GM18498 (cell line): Measurements from ENCODE around the gene ODAD3.
"Not testable (repeated sequence)": the region's sequence is repeated elsewhere in the genome, so short reads cannot be mapped to it uniquely, and the experiment has no call there.

Experiments used
- ATAC-seq: cut with Tn5 transposase; IDR thresholded peaks from one replicate; pipeline ENCODE4 v1.9.1; 2021; ENCODE audit warnings: mild to moderate bottlenecking, moderate library complexity; ENCODE audit not compliant: unreplicated experiment

Gene ODAD3

DNA sequence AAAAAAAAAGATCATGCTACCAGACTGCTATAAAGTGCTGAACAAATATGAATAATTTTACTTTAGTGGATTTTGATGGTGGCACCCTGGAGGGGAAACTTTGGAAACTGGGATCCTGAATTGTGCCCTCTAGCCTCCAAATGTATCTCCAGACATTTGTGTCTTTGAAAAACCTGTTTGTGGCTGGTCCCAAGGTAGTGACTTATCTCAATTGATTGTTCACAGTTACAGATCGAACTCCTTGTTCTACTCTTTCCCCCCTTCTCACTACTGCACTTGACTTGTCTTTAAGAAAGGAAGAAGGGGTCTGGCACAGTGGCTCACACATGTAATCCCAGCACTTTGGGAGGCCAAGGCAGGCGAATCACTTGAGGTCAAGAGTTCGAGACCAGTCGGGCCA is 26.3 kb downstream of the ODAD3 start:
- no peak for ATAC-seq

- not testable (repeated sequence) for ATAC-seq
These were observed 28.2 kb downstream of the ODAD3 start for GRCh38 chr19:11406703-11407236.

- no peak for ATAC-seq
These were observed 28.9 kb downstream of the ODAD3 start for GRCh38 chr19:11405846-11406643.

DNA sequence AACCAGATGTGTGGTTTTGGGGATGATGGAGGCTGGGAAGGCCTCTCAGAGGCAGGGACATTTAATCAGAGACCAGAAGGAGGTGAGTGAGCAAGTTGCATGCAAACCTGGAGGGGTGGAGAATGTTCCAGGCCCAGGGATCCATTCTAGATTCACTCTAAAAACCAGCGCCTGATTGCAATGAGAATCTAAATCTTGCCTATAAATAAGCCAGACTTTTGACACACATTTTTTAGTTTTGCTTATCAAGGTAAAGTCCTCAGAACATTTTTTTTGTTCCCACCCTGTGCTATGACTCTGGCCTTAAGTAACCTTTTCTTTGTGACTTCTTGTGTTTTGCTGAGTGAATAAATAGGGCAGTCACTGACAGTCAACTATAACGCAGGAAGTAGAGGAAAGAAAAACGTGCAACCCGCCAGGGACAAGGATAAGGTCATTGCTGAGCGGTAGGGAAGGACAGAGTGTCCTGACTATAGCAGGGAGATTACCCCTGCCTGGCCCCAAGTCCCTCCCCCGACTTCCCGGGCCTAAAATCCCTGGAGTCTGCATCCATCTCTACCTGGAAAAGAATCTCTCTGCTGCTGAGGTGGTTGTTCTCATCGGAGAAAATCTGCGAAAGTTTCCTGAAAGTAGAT is 30.2 kb downstream of the ODAD3 start:
- no peak for ATAC-seq

GRCh38 chr19:11401808-11402543 is 32.9 kb downstream of the ODAD3 start:
- no peak for ATAC-seq

DNA sequence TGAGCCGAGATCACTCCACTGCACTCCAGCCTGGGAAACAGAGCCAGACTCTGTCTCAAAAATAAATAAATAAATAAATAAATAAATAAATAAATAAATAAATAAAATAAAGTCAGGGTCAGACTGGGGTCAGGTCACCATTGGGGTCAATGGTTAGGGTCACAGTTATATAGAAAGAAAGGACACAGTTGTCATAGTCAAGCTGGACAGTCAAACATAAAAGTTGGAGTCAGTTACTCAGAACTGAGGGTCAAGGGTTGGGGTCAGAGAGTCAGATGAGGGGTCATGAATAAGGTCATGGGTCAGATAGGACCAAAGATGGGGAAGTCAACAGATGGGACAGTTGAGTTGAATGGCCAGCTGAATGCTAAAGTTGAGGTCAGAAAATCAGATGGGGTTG is 34.1 kb downstream of the ODAD3 start:
- no peak for ATAC-seq

DNA sequence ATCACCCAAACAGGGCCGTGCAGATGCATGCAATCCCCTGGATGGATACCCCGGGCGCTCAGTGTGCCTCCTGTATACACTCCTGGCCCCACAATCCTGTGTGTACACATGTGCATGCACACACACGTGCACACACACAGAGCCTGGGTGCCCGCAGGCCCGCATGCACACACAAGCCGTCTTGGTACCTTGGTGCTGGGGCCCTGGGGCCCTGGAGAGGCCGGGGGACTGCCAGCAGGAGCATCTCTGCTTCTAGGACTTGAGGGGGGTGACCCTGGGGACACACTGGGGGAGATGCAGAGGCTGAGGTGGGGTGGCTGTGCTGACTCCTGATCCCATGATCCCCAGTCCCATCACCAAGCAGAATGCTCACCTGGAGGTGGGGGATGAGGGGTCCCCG is 35.3 kb downstream of the ODAD3 start:
- ATAC-seq: no peak

DNA sequence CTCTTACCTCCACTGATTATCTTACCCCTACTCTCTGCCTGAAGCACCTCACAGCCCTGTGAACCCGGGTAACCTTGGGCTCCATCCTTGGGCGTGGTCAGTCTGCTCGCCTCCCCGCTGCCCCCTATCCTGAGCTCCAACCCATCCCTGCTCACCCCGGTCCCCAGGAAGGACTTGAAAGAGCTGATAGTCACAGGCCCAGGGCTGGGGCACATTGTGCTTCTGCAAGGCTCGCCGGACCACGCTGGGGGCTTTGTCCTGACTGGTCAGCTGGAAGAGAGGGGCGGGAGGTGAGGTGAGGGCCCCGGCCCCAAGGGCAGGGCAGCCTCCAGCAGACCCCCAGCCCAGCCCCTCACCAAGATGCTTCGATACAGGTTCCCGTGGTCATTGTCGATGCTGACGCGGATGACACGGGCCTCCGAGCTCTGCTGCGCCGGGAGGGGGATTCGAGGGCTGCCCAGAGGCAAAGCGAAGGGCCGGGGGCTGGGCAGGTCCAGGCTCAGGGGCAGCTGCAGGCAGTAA is 37.8 kb downstream of the ODAD3 start:
- ATAC-seq: no peak

DNA sequence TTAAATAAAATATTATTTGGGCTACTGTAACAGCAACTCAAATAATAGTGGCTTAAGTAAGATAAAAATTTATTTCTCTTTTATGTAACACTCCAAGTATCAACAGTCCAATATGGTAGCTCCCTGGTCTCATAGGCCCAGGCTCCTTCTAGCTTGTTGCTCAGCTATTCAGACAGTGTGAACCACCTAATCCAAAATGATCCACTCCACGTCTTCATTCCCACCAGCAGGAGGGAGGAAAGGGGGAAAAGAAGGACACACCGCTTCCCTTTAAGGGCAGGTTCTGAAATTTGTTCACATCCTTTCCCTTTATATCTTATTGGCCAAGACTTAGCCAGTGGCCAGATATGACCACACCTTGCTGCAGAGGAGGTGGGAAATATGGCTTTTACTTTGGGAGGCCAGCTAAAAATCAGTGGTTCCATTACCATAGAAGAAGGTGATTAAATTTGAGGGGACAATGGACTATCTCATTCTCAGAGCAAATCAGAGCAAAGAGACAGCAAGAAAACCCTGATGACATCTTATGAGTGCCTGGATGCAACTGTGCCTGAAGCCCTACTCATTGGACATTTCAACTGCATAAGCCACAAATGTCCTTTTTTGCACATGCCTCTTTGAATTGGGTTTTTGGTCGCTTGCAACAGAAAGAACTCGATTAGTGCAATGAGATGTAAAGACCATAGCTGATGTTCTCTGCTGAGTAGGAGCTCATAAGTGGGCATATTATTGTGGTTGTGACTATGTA is 43.8 kb downstream of the ODAD3 start:
- ATAC-seq: no peak

DNA sequence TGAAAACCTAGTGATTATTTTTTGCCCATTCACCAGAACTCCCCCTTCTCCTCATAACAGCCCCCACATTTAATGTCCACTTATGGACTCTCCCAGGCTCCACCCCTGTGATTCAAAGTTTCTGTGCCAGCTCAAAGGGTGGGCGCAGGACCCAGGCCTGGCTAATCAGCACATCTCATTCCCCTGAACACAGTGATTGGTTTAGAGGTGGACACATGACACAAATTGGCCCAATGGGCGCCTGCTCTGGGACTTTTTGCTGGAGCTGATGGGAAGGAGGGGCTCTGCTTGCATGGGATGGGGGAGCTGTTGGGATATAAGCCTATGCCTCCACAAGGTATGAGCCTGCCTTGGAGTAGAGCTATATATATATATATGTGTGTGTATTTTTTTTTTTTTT is 44.6 kb downstream of the ODAD3 start:
- no peak for ATAC-seq

- no peak for ATAC-seq
These were observed 47.5 kb downstream of the ODAD3 start for GRCh38 chr19:11387162-11388034.

DNA sequence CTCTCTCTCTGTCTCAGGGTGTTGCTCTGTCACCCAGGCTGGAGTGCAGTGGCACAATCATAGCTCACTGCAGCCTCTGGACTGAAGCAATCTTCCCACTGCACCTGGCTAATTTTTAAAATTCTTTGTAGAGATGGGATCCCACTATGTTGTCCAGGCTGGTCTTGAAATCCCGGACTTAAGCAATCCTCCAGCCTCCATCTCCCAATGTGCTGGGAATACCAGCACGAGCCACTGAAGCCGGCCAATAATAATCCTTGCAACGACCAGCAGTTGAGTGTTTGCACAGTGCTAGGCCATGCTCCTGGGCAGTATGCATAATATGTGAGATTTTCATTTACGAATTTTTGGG is 50.2 kb downstream of the ODAD3 start:
- ATAC-seq: no peak

- ATAC-seq: no peak
These were observed 51.2 kb downstream of the ODAD3 start for GRCh38 chr19:11383706-11384048.

DNA sequence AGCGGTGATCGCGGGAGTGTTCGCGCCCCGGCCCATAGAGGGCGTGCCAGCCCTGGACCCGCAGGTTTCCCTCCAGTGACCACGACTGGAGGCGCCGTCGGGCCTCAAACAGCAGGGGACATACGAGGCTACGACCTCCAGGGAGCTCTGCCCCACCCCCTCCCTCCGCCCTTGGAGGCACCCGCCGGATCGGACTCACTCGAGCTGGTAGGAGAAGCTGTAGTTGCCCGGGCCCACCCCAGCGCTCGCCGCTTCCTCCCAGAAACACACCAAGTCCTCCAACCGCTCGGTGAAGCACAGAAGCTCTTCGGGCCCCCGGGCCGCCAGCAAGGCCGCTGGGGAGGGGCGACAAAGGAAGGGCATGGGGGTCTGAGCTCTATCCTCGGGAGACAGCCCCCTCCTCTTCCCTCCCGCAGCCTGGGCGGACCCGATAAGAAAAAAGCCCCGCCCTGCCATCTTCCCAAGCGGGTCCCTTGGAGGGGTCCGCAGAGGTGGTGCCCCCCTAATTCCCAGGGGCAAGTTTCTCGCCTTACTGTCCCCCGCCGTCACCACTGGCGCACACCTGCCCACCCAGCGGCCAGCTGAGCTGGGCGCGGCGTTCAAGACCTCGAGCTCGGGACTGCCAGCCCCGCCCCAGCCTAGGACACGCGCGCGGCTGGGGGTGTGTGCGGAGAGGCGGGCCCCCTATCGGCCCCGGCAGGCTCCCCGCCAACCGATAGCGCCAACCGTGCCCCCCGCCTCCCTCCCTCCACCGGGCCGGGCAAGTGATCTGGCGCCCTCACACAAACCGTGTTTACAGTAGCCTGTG is 51.8 kb downstream of the ODAD3 start:
- no peak for ATAC-seq

DNA sequence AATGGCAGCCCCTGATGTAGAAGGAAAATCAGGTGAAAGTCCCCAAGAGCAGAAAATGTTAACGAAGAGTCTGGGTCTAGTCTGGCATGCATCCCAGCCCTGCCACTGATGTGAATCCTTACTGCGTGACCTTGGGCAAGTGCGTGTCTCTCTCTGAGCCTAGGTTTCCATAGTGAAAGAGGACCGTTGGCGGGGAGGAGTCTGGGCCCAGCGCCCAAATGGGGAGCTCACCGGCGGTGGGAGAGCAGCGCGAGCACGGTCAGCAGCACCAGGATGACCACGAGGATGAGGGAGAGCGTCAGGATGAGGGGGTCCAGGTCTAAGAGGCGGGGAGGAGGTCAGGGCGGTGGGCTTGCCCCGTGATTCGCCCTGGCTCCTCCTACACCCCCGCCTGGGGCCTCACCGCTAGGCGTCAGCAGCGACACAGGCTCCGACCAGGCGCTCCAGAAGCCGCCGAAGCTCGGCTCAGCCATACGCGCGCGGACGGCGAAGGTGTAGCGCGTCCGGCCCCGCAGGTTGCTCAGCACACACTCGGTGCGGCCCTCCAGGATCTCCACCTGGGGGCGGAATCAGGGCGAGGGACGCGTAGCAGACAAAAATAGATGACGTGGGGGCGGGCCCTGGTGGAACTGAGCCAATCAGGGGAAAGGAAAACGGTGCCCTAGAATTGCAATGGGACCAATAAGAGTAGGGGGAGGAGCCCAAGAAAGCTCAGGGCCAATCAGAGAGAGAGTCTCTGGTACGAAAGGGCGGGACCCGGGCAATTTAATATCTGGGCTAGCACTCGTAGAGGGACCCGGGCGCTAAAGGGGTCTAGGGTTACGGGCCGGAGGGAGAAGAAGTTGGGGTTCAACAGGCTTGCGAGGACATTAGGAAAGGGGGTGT is 54.0 kb downstream of the ODAD3 start:
- ATAC-seq: peak; percentile 80

DNA sequence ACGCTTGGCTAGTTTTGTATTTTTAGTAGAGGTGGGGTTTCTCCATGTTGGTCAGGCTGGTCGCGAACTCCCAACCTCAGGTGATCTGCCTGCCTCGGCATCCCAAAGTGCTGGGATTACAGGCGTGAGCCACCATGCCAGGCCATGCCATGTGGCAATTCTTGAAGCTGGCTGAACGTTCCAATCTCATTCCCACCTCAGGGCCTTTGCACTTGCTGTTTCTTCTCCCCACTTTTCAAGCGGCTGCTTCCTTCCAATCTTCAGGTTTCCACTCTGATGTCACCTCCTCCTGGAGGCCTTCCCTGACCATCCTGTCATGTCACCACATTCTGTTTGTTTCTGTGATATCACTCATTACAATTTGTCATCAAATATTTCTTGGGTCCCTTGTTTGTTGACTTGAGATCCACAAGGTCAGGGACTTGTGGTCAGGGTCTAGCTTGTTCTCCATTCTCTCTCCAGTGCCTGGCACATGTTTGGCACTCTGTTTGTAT is 55.0 kb downstream of the ODAD3 start:
- no peak for ATAC-seq

DNA sequence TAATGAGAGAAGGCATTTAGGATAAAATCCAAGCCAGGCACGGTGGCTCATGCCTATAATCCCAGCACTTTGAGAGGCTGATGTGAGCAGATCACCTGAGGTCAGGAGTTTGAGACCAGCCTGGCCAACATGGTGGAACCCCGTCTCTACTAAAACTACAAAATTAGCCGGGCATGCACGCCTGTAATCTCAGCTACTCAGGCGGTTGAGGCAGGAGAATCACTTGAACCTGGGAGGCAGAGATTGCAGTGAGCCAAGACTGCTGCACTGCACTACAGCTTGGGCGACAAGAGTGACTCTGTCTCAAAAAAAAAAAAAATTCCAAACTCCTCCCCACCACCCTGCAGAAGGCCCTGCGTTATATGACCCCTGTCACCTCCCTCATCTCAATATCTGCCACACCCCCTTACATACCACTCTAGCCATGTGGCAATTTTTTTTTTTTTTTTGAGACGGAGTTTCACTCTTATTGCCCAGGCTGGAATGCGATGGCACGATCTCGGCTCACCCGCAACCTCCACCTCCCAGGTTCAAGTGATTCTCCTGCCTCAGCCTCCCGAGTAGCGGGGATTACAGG is 55.6 kb downstream of the ODAD3 start:
- ATAC-seq: not testable (repeated sequence)
